Activated naive CD4-positive, alpha-beta T cell treated with anti-CD3 and anti-CD28 coated beads, Interleukin-2, amount 10 ng/mL, durations not matched to agents 7 days and 5 days (primary cell): ENCODE measurements around the gene KAZALD1.

ENCODE experiments used
- CTCF ChIA-PET: fragments of 350-600 bp; sonication (Branson Sonifier 250); formaldehyde crosslinking; loops from one replicate; lab custom pipeline; 2021; ENCODE audit warnings: antibody characterized with exemption; lab: Charles Lee
- DNase-seq: peaks from one replicate; pipeline ENCODE4 v3.0.0-alpha.2; 2020
- H3K27ac Mint-ChIP-seq: one replicate; pipeline ENCODE4 v1.8.0; 2021; ENCODE audit warnings: mild to moderate bottlenecking, moderate library complexity, mixed read lengths
- H3K27me3 Mint-ChIP-seq: one replicate; pipeline ENCODE4 v1.8.0; 2021; ENCODE audit warnings: mild to moderate bottlenecking, mixed read lengths
- H3K36me3 Mint-ChIP-seq: one replicate; pipeline ENCODE4 v1.8.0; 2021; ENCODE audit warnings: mixed read lengths
- H3K4me1 Mint-ChIP-seq: one replicate; pipeline ENCODE4 v1.8.0; 2021; ENCODE audit warnings: mixed read lengths
- H3K4me3 Mint-ChIP-seq: one replicate; pipeline ENCODE4 v1.8.0; 2021; ENCODE audit warnings: mild to moderate bottlenecking, moderate library complexity, mixed read lengths
- H3K9me3 Mint-ChIP-seq: one replicate; pipeline ENCODE4 v1.8.0; 2021; ENCODE audit warnings: mixed read lengths

Gene KAZALD1

DNA sequence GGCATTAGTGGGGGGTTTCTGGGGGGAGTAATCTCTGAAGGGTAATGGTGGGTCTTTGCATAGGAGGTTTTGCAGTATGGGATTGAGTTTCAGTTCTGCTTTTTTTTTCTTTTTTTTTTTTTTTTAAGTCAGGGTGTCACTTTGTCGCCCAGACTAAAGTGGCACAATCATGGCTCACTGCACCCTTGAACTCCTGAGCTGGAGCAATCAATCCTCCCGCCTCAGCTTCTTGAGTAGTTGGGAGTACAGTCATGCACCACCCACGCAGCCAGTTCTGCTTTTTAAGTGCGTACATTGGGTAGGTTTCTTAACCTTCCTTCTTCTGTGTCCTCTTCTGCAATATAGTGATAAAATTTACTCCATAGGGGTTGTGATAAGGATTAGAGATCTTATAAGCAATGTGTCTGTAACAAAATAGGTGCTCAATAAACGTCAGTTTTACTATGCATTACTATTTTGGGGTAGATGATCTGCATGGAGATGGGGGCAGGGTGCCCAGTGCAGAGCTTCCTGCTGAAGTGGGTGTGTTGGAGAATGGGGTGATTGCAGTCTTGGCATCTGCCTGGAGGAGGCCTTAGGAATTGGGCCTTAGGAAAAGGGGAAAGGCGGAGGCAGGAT lies 9.6 kb downstream of the KAZALD1 start:
- Mint-ChIP-seq H3K4me3 (no peak overlapping the region), H3K27me3 (peaks cover 75% of the 10 kb centered on the region), H3K36me3 (no peaks in the 10 kb centered on the region), H3K9me3 (no peaks in the 10 kb centered on the region), H3K27ac (no peak overlapping the region), H3K4me1 (peaks cover 14% of the 10 kb centered on the region)
- CTCF ChIA-PET = interaction anchor here (0.9 to 1.8 kb wide), 7 partner anchors 8 to 71 kb away, joined by 3 to 5 read pairs (median 4); no protein-coding TSS in a partner anchor
- no peak for DNase-seq

DNA sequence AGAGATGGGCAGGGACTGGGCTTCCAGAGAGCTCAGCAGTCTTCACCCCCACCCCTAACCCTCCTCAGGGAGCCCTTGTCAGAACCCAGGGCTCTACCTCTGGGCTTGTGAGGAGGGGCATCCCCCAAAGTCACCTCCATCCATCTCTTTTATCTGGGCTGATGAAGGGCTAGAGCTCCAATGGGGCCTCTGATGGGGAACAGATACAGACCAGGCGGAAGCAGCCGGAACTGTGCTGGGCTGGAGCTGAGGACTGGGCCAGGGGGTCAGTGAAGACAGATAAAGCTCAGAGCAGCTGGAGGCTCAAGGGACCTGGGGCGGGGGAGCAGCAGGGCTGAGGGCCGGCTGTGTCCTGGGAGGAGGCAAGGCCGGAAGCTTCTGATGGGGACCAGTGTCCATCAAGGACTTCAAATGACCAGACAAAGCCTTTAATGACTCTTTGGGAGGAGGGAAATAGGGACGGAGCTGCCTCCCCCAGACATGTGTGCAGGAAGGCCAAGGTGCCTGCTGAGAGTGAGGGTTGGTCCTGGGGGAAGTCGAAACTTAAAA lies 10.2 kb downstream of the KAZALD1 start:
- H3K9me3 Mint-ChIP-seq = no peaks in the 10 kb centered on the region
- H3K4me3 Mint-ChIP-seq = no peak overlapping the region
- H3K27me3 Mint-ChIP-seq = peaks cover 74% of the 10 kb centered on the region
- no peak for DNase-seq
- H3K27ac Mint-ChIP-seq = no peak overlapping the region
- CTCF ChIA-PET = interaction anchor here (1.2 to 1.7 kb wide), 4 partner anchors 9 to 53 kb away, joined by 3 to 5 read pairs (median 4); no protein-coding TSS in a partner anchor
- H3K36me3 Mint-ChIP-seq = no peaks in the 10 kb centered on the region
- H3K4me1 Mint-ChIP-seq = peaks cover 9% of the 10 kb centered on the region

DNA sequence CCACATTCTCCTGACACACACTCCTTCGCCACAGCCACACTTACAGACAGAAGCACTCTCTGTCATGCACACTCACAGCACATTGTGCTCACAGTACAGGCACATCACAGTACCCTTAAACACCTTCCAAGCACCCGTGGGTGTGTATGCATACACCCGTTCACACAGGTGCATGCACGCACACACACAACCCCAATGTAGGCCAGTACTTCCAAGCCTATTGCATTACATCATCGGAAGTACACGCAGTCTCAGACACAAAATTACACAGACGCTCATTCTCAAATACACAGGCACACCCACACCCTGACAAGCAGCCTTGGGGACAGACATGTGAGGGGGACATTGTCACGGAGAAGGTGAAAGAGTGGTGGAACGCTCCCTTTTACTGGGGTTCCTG lies 11.1 kb downstream of the KAZALD1 start:
- Mint-ChIP-seq H3K9me3 (no peaks in the 10 kb centered on the region), H3K27ac (no peak overlapping the region), H3K36me3 (no peaks in the 10 kb centered on the region), H3K4me3 (no peak overlapping the region), H3K27me3 (peaks cover 65% of the 10 kb centered on the region), H3K4me1 (peaks cover under 1% of the 10 kb centered on the region)
- CTCF ChIA-PET = interaction anchor here (1.1 kb wide), 1 partner anchor 54 kb away, joined by 3 read pairs; no protein-coding TSS in a partner anchor
- DNase-seq = no peak

DNA sequence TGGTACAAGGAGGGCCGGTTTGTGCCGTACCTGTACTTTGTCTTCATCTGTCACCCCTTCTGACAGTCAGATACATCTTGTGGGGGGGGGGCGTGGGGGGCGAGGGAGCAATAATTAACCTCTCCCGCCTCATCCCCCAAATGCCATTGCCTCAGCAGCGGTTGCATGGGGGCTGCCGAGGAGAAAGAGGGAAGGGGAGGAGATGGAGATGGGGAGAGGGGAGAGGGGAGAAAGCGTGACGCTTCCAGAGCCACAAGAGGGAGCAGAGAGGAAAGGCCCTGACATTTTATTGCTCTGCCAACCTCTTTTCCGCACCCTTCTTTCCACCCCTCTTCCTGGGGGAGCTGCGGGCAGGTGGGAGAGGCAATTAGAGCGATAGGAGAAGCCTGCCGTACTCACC lies 11.8 kb downstream of the KAZALD1 start:
- Mint-ChIP-seq H3K4me1 (no peaks in the 10 kb centered on the region), H3K27ac (no peak overlapping the region), H3K4me3 (no peak overlapping the region), H3K36me3 (no peaks in the 10 kb centered on the region), H3K9me3 (no peaks in the 10 kb centered on the region), H3K27me3 (peaks cover 70% of the 10 kb centered on the region)
- no peak for DNase-seq
- CTCF ChIA-PET = interaction anchor here (1.1 to 1.5 kb wide), 2 partner anchors 24 to 55 kb away, joined by 3 to 5 read pairs; no protein-coding TSS in a partner anchor

DNA sequence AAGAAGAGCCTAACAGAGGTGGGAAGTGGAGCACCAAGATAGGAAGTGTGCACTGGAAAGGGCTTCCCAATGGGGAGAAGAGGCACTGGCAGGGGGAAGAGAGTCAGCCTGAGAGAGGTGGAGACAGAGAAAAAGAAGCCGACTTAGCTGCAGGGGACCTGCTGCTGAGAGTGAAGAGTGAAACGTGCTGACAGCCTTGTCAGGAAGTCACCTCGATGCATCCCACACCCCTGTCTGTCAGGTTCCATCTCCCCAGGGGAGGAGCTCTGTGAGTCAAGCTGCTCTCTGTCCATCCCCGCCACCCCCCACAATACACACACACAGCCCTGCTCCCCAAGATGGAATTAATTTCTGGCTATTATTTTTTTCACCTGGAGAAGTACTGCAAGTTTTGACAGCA lies 14.0 kb downstream of the KAZALD1 start:
- H3K36me3 Mint-ChIP-seq = no peaks in the 10 kb centered on the region
- H3K27me3 Mint-ChIP-seq = peaks cover 86% of the 10 kb centered on the region

DNA sequence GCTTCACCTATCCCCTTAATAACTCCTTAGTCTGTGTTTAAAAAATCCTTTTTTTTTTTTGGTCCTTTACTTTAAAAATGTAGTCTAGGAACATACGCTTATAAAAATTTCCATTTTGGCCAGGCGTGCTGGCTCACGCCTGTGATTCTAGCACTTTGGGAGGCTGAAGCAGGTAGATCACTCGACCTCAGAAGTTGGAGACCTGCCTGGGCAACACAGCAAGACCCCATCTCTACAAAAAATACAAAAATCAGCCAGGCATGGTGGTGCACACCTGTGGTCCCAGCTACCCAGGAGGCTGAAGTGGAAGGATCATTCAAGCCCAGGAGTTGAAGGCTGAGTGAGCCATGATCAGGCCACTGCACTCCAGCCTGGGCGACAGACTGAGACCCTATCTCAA lies 14.8 kb downstream of the KAZALD1 start:
- Mint-ChIP-seq H3K9me3 (no peaks in the 10 kb centered on the region), H3K27ac (no peak overlapping the region), H3K36me3 (no peaks in the 10 kb centered on the region), H3K4me3 (no peak overlapping the region), H3K27me3 (peaks cover 86% of the 10 kb centered on the region), H3K4me1 (no peaks in the 10 kb centered on the region)
- DNase-seq = no peak
- CTCF ChIA-PET = interaction anchor here (0.7 to 1.5 kb wide), 3 partner anchors 10 to 205 kb away, joined by 3 to 9 read pairs (median 4); no protein-coding TSS in a partner anchor

More for the DNA sequence above, 14.0 kb downstream of the KAZALD1 start:
- Mint-ChIP-seq H3K4me1 (no peaks in the 10 kb centered on the region), H3K4me3 (no peak overlapping the region), H3K27ac (no peak overlapping the region), H3K9me3 (no peaks in the 10 kb centered on the region)
- CTCF ChIA-PET = interaction anchor here (1.1 to 1.5 kb wide), 3 partner anchors 9 to 33 kb away, joined by 4 to 9 read pairs (median 4); no protein-coding TSS in a partner anchor
- no peak for DNase-seq

DNA sequence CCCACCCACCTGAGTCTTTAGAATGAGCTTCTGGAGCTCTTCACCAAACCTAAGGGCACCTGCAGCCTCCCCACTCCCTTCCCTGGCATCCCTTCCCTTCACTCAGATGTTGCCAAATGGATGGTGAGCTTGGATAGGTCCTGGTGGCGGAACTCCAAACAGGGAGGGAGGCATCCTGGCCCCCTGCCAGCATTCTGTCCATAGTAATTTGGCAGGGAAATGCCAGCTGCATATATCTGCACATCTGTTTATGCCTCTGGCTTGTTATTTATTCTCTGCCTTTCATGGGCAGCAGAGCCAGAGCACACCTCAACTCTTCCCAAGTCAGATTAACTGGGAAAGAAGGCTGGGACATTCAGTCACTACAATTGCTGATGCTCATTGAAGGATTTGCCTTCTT lies 18.1 kb downstream of the KAZALD1 start:
- H3K36me3 Mint-ChIP-seq = no peaks in the 10 kb centered on the region
- DNase-seq = no peak
- CTCF ChIA-PET = interaction anchor here (0.8 to 1.8 kb wide), 4 partner anchors 15 to 62 kb away, joined by 3 to 6 read pairs (median 3); no protein-coding TSS in a partner anchor
- no peaks in the 10 kb centered on the region for H3K9me3 Mint-ChIP-seq
- no peaks in the 10 kb centered on the region for H3K4me1 Mint-ChIP-seq
- H3K4me3 Mint-ChIP-seq = no peak overlapping the region
- peaks cover 86% of the 10 kb centered on the region for H3K27me3 Mint-ChIP-seq
- no peak overlapping the region for H3K27ac Mint-ChIP-seq

DNA sequence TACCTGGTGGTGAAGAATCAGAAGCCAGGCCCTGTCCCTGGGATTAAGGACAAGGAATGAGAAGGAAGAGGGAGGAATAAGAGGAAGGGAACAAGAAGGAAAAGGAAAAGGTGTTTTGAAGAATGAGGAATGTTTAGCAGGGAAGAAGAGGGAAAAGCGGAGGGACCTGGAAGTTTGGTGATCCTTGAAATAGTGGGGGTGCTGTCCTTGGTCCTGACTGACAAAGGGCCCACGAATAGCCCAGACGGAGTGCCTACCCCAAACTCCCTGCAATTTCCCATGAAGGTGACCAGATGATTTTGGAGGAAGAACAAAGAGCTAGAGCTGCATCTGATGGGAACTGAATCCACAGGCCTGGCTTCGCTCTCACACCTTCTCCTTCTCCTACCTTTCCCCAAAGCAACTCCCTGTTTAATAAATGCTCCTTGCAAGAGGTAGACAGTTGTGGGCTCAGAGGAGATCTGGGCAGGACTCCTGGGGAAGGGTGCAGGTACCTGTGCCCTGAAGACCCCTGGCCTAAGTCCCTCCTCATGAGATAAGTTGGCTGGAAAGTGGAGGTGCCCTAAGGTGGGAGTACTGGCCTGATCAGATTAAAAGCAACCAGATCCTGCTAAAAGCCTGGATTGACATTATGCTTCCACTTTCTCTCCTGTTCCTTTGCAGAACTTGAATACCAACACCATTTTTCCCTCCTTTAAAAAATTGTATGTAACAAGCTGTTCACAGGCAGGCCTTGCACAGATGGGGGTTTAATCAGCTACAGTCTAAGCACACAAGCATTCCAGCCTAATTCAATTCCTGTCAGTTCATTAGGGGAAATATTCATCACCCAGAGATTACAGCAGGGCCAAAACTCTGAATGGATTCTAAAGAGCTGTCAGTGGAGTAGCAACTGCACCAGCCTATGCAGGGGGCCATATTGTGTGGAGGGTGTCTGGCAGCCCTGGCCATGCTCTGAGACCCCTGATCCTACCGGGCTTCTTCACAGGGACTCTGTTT lies 19.4 kb downstream of the KAZALD1 start:
- H3K27me3 Mint-ChIP-seq = peaks cover 88% of the 10 kb centered on the region
- peak; percentile 36 for DNase-seq
- H3K27ac Mint-ChIP-seq = no peak overlapping the region
- no peaks in the 10 kb centered on the region for H3K4me1 Mint-ChIP-seq
- H3K4me3 Mint-ChIP-seq = no peak overlapping the region
- CTCF ChIA-PET = no interaction called here
- no peaks in the 10 kb centered on the region for H3K36me3 Mint-ChIP-seq
- no peaks in the 10 kb centered on the region for H3K9me3 Mint-ChIP-seq

DNA sequence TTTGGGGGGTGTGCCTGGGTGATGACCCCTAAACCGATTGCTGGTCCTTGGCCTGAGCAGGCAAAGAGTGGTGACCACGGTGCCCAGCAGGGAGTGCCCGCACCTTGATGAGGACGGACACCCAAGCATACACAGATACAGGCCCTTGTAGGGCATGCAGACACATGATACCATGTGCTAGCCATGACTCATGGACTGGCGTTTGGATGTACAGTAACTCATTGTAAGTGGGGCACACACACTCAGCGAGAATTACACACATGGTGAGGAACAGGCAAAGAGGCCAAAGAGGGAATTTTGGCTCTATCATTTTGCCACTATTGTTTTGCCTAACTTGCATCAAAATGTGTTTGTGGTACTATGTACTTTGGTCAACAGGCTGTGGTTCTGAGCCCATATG lies 24.1 kb downstream of the KAZALD1 start:
- no peaks in the 10 kb centered on the region for H3K4me1 Mint-ChIP-seq

DNA sequence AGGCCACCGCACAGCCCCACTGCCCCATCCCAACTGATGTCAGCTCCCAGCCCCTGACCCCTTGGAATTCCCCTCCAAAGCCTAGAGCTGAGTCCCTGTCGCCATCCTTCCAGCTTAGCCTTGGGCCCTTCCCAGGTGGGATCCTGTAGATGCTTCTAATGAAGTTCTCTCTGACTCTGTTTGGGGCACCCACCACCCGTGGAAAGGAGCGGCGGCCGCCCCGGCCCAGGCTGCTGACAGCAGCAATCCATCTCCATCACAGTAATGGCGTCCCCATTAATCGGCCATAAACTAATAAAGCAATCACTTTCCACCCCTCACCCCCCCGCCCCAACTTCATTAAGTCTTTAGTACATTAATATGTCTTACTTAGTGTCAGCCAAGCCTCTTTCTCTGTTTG lies 25.6 kb downstream of the KAZALD1 start:
- H3K4me1 Mint-ChIP-seq = no peaks in the 10 kb centered on the region
- CTCF ChIA-PET = interaction anchor here (2.4 kb wide), 1 partner anchor 55 kb away, joined by 10 read pairs; no protein-coding TSS in a partner anchor
- no peak overlapping the region for H3K4me3 Mint-ChIP-seq
- no peak for DNase-seq
- no peak overlapping the region for H3K27ac Mint-ChIP-seq
- H3K27me3 Mint-ChIP-seq = peaks cover 97% of the 10 kb centered on the region
- no peaks in the 10 kb centered on the region for H3K9me3 Mint-ChIP-seq
- H3K36me3 Mint-ChIP-seq = no peaks in the 10 kb centered on the region

More for the DNA sequence above, 24.1 kb downstream of the KAZALD1 start:
- CTCF ChIA-PET = interaction anchor here (2.4 kb wide), 1 partner anchor 10 kb away, joined by 13 read pairs; no protein-coding TSS in a partner anchor
- no peak overlapping the region for H3K4me3 Mint-ChIP-seq
- no peaks in the 10 kb centered on the region for H3K9me3 Mint-ChIP-seq
- no peak overlapping the region for H3K27ac Mint-ChIP-seq
- H3K27me3 Mint-ChIP-seq = peaks cover 99% of the 10 kb centered on the region
- no peaks in the 10 kb centered on the region for H3K36me3 Mint-ChIP-seq
- DNase-seq = no peak

DNA sequence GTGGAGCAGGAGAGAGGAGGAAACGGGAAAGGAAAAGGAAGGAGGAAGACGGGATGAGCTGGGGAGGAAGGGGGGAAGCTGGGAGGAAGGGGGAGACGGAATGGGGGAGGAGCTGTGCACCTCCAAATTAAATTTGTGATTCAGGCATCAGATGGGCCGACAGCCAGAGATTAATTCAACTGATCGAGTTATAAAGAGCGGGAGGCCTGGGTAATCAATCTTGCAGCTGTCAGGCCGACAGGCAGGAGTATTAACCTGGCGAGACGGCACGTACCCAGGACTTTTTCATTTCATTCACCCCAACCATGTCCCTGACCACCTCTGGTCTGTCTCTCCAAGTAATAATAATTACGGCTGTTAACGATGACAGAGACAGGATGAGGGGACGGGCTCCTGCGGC lies 26.2 kb downstream of the KAZALD1 start:
- no peaks in the 10 kb centered on the region for H3K9me3 Mint-ChIP-seq
- no peak overlapping the region for H3K27ac Mint-ChIP-seq
- H3K4me1 Mint-ChIP-seq = no peaks in the 10 kb centered on the region
- DNase-seq = no peak
- H3K36me3 Mint-ChIP-seq = no peaks in the 10 kb centered on the region
- H3K27me3 Mint-ChIP-seq = peaks cover 96% of the 10 kb centered on the region
- CTCF ChIA-PET = interaction anchor here (2.4 kb wide), 1 partner anchor 54 kb away, joined by 10 read pairs; no protein-coding TSS in a partner anchor
- no peak overlapping the region for H3K4me3 Mint-ChIP-seq

DNA sequence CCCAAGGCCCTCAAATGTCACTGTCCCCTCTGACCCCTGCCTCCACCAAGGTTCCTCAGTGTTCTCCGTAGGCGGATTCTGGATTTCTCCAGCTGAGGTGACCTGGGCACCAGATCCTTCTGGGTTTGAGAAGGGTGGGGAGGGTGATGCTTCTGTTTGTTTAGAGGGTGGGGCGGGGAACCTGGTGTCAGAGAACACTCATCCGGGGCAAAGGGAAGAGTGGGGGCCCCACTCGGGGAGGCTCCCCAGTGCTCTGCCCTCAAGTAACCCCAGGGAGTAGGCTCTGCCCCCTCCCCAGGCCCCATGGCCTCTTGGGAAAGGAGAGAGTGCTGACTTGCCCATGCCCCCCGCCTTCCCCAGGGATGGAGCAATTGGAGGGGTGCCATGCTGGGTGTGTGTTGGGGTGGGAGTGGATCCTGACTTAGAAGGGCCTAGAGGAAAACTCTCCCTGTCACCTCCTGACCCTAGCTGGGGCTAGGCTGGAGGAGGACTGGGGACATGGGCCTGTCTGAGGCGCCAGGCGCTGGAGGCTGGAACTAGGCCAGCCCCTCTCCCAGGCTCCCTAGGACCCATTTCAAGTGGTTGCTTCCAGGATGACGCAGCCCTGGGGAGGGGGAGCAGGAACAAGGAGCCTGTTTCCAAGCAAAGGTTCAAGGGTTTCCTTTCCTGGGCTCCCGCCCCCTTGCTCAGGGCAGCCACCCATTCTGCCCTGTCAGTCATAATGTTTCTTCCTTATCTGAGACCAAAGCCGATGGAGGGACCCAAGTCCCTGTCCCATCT lies 27.9 kb downstream of the KAZALD1 start:
- Mint-ChIP-seq H3K4me1 (no peaks in the 10 kb centered on the region), H3K4me3 (no peak overlapping the region), H3K36me3 (no peaks in the 10 kb centered on the region), H3K9me3 (no peaks in the 10 kb centered on the region), H3K27ac (no peak overlapping the region), H3K27me3 (peaks cover 96% of the 10 kb centered on the region)
- DNase-seq = no peak
- CTCF ChIA-PET = interaction anchor here (13.9 kb wide), 1 partner anchor 50 kb away, joined by 272 read pairs; no protein-coding TSS in a partner anchor

DNA sequence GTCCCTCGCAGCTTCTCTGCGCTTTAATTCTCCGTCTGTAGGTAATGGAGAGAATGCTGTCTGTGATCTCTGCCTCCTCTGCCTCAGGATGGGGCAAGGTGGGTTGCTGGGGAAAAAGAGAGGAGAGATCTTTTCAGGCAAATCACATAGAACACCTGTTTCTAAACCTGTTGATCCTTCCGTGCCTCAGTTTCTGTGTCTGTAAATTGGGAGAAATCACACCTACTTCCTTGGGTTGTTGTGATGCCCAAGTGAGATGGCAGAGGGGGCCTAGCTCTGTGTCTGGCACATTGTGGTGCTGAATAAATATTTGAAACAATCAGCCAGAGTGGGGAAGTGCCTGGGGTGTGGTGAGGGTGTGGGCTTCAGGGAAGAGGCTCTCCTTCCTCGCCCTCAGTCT lies 28.8 kb downstream of the KAZALD1 start:
- no peaks in the 10 kb centered on the region for H3K4me1 Mint-ChIP-seq
- H3K9me3 Mint-ChIP-seq = no peaks in the 10 kb centered on the region
- no peaks in the 10 kb centered on the region for H3K36me3 Mint-ChIP-seq
- H3K27me3 Mint-ChIP-seq = peaks cover 94% of the 10 kb centered on the region
- no peak overlapping the region for H3K4me3 Mint-ChIP-seq
- DNase-seq = no peak
- CTCF ChIA-PET = interaction anchor here (1.8 to 13.9 kb wide), 2 partner anchors 10 to 49 kb away, joined by 7 to 272 read pairs; no protein-coding TSS in a partner anchor
- no peak overlapping the region for H3K27ac Mint-ChIP-seq
